Natural killer cell (primary cell): ENCODE results near the gene CYP11A1. TPM values are rescaled to one million over a fixed set of nuclear protein-coding genes. Genes with fewer than 3 reads are reported as not detected.

Experiments
- ATAC-seq, 3 donors: fragments of 150-1000 bp in 2 of 3; fragments of 200-7000 bp in 1 of 3; cut with Tn5 transposase; 1 replicate in 1 of 3; 2 replicates in 2 of 3; pipeline ENCODE4 v1.10.0; 2021; ENCODE audit warnings: mild to moderate bottlenecking in 2 of 3, moderate library complexity in 2 of 3
- DNase-seq, 2 donors: peaks; one replicate each; pipeline versions ENCODE4 v3.0.0 to v3.0.0-alpha.2; 2013 to 2021; ENCODE audit warnings: mixed read lengths in 1 of 2
- H3K27ac ChIP-seq: one replicate; pipeline ENCODE4 v1.5.1; 2013; ENCODE audit warnings: mild to moderate bottlenecking, low read length
- H3K27me3 ChIP-seq: one replicate; pipeline ENCODE4 v1.6.1; 2013; ENCODE audit warnings: low read length; ENCODE audit not compliant: control insufficient read depth, insufficient read depth
- H3K36me3 ChIP-seq: one replicate; pipeline ENCODE4 v1.6.1; 2013; ENCODE audit warnings: low read length; ENCODE audit not compliant: control insufficient read depth, insufficient read depth
- H3K4me1 ChIP-seq: one replicate; pipeline ENCODE4 v1.6.1; 2013; ENCODE audit warnings: low read length; ENCODE audit not compliant: control insufficient read depth, insufficient read depth
- H3K4me3 ChIP-seq: one replicate; pipeline ENCODE4 v1.5.1; 2013; ENCODE audit warnings: low read length
- H3K9me3 ChIP-seq: one replicate; pipeline ENCODE4 v1.6.1; 2013; ENCODE audit warnings: low read length; ENCODE audit not compliant: control insufficient read depth, insufficient read depth
- H3K27ac Mint-ChIP-seq, 2 donors: one replicate each; pipeline ENCODE4 v1.8.0; 2022; ENCODE audit warnings: mild to moderate bottlenecking in 2 of 2, mixed read lengths in 2 of 2, moderate library complexity in 1 of 2
- H3K27me3 Mint-ChIP-seq, 2 donors: one replicate each; pipeline ENCODE4 v1.8.0; 2022; ENCODE audit warnings: low read depth in 2 of 2, mixed read lengths in 2 of 2
- H3K36me3 Mint-ChIP-seq: one replicate; pipeline ENCODE4 v1.8.0; 2022; ENCODE audit warnings: mixed read lengths
- H3K4me1 Mint-ChIP-seq, 2 donors: one replicate each; pipeline ENCODE4 v1.8.0; 2022; ENCODE audit warnings: mixed read lengths in 2 of 2
- H3K4me3 Mint-ChIP-seq: one replicate; pipeline ENCODE4 v1.8.0; 2022; ENCODE audit warnings: mild to moderate bottlenecking, moderate library complexity, mixed read lengths
- H3K9me3 Mint-ChIP-seq, 2 donors: one replicate each; pipeline ENCODE4 v1.8.0; 2022; ENCODE audit warnings: mixed read lengths in 2 of 2
- WGBS: methylation state at CpG from one replicate; pipeline ENCODE4 v1.1.7; 2013; ENCODE audit warnings: missing lambda C conversion rate; ENCODE audit not compliant: insufficient coverage; 5-methylcytosine and 5-hydroxymethylcytosine counted together
- intact Hi-C: fragments of 100-400 bp; cut with micrococcal nuclease; formaldehyde crosslinking; loops from one replicate; pipeline ENCODE4 v1.14.2; 2022
- total RNA-seq, 4 donors: library from RNA; stranded (reverse); fragments of 120-200 nt in 1 of 4; gene quantifications; one replicate each; pipeline versions ENCODE4 v1.2.3 to v1.2.4, GENCODE V29; 2013 to 2022
- TF ChIP-seq, protein P1 (sequence below): fragments of 200-600 bp; IDR thresholded peaks from one replicate; pipeline ENCODE4 v1.8.0; 2022; ENCODE audit warnings: antibody characterized with exemption

The CYP11A1 gene
- total RNA-seq, 3 donors from 2014 or later (not counting 1 experiment from before 2014, with no cell fraction given), result 5.1 TPM; not detected in 2

DNA sequence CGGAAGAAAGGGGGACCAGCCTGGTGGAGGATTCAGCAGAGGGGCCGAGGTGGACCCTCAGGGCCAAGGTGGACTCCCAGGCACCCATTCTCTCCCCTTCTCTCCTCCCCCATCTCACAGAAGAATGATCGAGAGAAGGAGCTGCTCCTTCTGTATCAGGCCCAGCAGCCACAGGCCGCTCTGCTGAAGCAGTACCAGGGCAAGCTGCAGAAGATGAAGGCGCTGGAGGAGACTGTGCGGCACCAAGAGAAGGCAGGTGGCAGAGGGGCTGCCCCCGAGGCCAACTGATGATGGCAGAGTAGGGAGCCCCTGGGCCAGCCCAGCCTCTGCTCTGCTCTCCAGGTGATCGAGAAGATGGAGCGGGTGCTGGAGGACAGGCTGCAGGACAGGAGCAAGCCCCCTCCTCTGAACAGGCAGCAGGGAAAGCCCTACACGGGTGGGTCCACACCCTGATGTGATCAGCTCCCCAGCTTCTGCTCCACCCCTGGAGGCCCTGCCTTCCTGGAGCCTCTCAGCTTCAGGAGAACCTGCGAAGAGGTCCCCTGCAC lies 36.5 kb downstream of the CYP11A1 start:
- Mint-ChIP-seq H3K36me3 (no peaks in the 10 kb centered on the region), H3K9me3 (no peaks in the 10 kb centered on the region), H3K27me3 (no peaks in the 10 kb centered on the region), H3K4me3 (no peak overlapping the region), H3K4me1 (peaks cover 11 to 14% of the 10 kb centered on the region in 2 donors), H3K27ac (no peak overlapping the region)
- Histone ChIP-seq H3K4me3 (no peak overlapping the region), H3K36me3 (no peaks in the 10 kb centered on the region), H3K9me3 (no peaks in the 10 kb centered on the region), H3K4me1 (peaks cover 24% of the 10 kb centered on the region), H3K27me3 (no peaks in the 10 kb centered on the region), H3K27ac (no peak overlapping the region)
- ATAC-seq (no peak), DNase-seq (no peak)
- intact Hi-C loops, result no loop called here
- TF ChIP-seq, protein P1, sequence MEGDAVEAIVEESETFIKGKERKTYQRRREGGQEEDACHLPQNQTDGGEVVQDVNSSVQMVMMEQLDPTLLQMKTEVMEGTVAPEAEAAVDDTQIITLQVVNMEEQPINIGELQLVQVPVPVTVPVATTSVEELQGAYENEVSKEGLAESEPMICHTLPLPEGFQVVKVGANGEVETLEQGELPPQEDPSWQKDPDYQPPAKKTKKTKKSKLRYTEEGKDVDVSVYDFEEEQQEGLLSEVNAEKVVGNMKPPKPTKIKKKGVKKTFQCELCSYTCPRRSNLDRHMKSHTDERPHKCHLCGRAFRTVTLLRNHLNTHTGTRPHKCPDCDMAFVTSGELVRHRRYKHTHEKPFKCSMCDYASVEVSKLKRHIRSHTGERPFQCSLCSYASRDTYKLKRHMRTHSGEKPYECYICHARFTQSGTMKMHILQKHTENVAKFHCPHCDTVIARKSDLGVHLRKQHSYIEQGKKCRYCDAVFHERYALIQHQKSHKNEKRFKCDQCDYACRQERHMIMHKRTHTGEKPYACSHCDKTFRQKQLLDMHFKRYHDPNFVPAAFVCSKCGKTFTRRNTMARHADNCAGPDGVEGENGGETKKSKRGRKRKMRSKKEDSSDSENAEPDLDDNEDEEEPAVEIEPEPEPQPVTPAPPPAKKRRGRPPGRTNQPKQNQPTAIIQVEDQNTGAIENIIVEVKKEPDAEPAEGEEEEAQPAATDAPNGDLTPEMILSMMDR, result no peak
- 89% methylated on average over 11 of the region's 11 CpGs for WGBS

DNA sequence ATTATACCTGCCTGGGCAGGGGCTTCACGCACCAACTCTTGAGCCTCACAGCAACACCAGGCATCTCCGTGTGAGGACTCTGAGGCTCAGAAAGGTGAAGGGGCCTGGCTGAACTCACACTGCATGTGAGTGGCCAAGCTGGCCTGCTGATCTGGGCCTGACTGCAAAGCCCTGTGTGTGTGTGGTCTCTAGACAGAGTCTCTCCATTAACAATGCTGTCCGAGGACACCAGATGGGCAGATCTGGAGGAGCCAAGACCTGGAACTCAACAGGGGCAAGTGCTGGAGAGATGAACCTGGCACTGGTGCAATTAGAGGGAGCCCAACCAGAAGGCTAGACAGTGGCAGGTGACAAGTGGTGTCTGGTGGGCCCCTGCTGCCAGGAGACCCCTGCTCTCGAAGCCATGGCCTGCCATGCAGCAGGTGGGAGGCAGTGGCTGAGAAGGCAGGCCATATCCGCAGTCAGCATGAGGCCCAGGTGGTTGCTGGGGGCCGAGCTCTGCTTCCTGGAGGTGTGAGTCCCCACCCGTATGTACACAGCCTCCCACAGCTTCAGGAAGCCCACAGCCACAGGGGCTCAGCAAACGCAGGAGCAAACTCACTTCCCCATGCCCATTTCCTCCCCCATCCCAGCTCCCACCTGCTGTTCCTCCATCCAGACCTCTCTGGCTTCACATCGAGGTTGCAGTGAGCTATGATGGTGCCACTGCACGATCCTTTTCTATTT lies 39.0 kb downstream of the CYP11A1 start:
- no peak overlapping the region for H3K27ac ChIP-seq
- peaks cover 24% of the 10 kb centered on the region for H3K4me1 ChIP-seq
- Mint-ChIP-seq H3K9me3 (no peaks in the 10 kb centered on the region), H3K36me3 (no peaks in the 10 kb centered on the region), H3K4me3 (no peak overlapping the region), H3K27ac (no peak overlapping the region), H3K27me3 (peaks cover 0 to 5% of the 10 kb centered on the region in 2 donors), H3K4me1 (peaks cover 11 to 14% of the 10 kb centered on the region in 2 donors)
- ATAC-seq (no peak), DNase-seq (no peak)
- no peak overlapping the region for H3K4me3 ChIP-seq
- intact Hi-C loops, result no loop called here
- H3K36me3 ChIP-seq, result no peaks in the 10 kb centered on the region
- 35% methylated on average over 10 of the region's 10 CpGs for WGBS
- no peaks in the 10 kb centered on the region for H3K27me3 ChIP-seq
- no peaks in the 10 kb centered on the region for H3K9me3 ChIP-seq
- TF ChIP-seq, protein P1, result no peak

DNA sequence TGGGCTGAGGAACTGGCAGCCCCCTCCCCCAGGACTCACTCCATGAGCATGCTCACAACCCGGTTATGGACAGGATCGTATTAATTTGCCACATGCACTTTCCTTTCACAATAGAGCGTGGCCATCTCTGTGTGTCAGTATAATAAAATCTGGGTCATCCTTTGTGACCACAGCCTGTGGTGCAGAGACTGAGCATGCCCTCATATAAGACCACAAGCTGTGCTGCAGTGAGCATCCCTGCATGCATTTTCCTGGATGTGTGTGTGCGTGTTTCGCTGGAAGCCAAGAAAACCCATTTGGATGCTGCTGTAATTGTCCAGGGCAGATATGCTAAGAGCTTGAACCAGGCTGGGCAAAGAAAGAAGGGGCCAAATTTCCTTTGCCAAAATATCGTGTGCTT lies 39.7 kb downstream of the CYP11A1 start:
- Histone ChIP-seq H3K27ac (no peak overlapping the region), H3K27me3 (no peaks in the 10 kb centered on the region), H3K4me3 (no peak overlapping the region), H3K9me3 (no peaks in the 10 kb centered on the region), H3K4me1 (peaks cover 24% of the 10 kb centered on the region), H3K36me3 (no peaks in the 10 kb centered on the region)
- TF ChIP-seq, protein P1, result no peak
- ATAC-seq, result no peak
- peaks cover 0 to 5% of the 10 kb centered on the region in 2 donors for H3K27me3 Mint-ChIP-seq
- no peak for DNase-seq
- WGBS, result 65% methylated on average over 6 of the region's 6 CpGs
- H3K27ac Mint-ChIP-seq, result no peak overlapping the region
- H3K36me3 Mint-ChIP-seq, result no peaks in the 10 kb centered on the region
- intact Hi-C loops, result no loop called here
- H3K4me3 Mint-ChIP-seq, result no peak overlapping the region
- peaks cover 11 to 17% of the 10 kb centered on the region in 2 donors for H3K4me1 Mint-ChIP-seq
- no peaks in the 10 kb centered on the region for H3K9me3 Mint-ChIP-seq
